Ovary (tissue), 9 donors: ENCODE results near the gene FARSA. TPM values are rescaled to one million over a fixed set of nuclear protein-coding genes. Genes with fewer than 3 reads are reported as not detected.
"Not testable (repeated sequence)": the region's sequence is repeated elsewhere in the genome, so short reads cannot be mapped to it uniquely, and the experiment has no call there.

Experiments used
- DNase-seq, 5 donors: peaks; one replicate each; pipeline ENCODE4 v3.0.0-alpha.2; 2019 to 2020
- H3K27ac ChIP-seq, 2 donors: fragments of 200-600 bp; one replicate each; pipeline versions ENCODE4 v1.5.1 to v1.8.0; 2019 to 2022
- H3K27me3 ChIP-seq: fragments of 200-600 bp; one replicate; pipeline ENCODE4 v1.8.0; 2022
- H3K36me3 ChIP-seq: fragments of 200-600 bp; sonication (generic); one replicate; pipeline ENCODE4 v1.5.1; 2019
- H3K4me1 ChIP-seq: one replicate; pipeline ENCODE4 v1.8.1; 2013; ENCODE audit warnings: mild to moderate bottlenecking, moderate library complexity; ENCODE audit not compliant: insufficient read depth
- H3K4me3 ChIP-seq: fragments of 200-600 bp; sonication (generic); one replicate; pipeline ENCODE4 v1.5.1; 2017
- H3K9me3 ChIP-seq, 2 donors: fragments of 200-600 bp in 1 of 2; sonication (generic) in 1 of 2; one replicate each; pipeline versions ENCODE4 v1.5.1 to v1.8.1; 2013 to 2019; ENCODE audit warnings: mild to moderate bottlenecking in 1 of 2, moderate library complexity in 1 of 2
- EP300 ChIP-seq: sonication (generic); formaldehyde crosslinking; IDR thresholded peaks from one replicate; pipeline ENCODE4 v1.6.1; 2017; ENCODE audit warnings: antibody characterized with exemption
- POLR2A ChIP-seq: fragments of 450-650 bp; IDR thresholded peaks from one replicate; pipeline ENCODE4 v1.6.1; 2017; ENCODE audit warnings: antibody characterized with exemption, mild to moderate bottlenecking, moderate library complexity
- WGBS, 3 donors: extraction: QIAGEN DNeasy Blood & Tissue Kit in 1 of 3; methylation state at CpG; one replicate each; pipeline versions ENCODE4 v1.1.5 to v1.1.7; 2013 to 2017; 5-methylcytosine and 5-hydroxymethylcytosine counted together
- intact Hi-C, 4 donors: fragments of 100-400 bp; cut with DNase I; formaldehyde crosslinking; loops; one replicate each; pipeline versions ENCODE4 v1.11.0 to v1.15.1; 2022 to 2023
- polyA plus RNA-seq, 2 donors: library from polyadenylated mRNA; stranded (reverse); fragments of 200-250 nt in 1 of 2; fragments of 350-450 nt in 1 of 2; fragmentation: Illumina TruSeq in 1 of 2; extraction: RNeasy Lipid Tissue Mini Kit (QIAGEN cat#74804) in 1 of 2; gene quantifications; one replicate each; pipeline ENCODE4 v1.2.3, GENCODE V29; 2013 to 2014
- total RNA-seq, 7 donors: library from RNA; depleted of rRNA in 2 of 7; stranded (reverse); fragments of >200 nt in 2 of 7; fragmentation: NEBNext Ultra II Directional in 3 of 7; extraction: Animal tissue kit (Norgen Biotek cat#: 25700) in 3 of 7; gene quantifications; one replicate each; pipeline versions ENCODE4 v1.1.0 to v1.2.4, GENCODE V29; 2016 to 2023
- TF ChIP-seq, protein P1 (sequence below), 3 donors: fragments of 450-650 bp in 2 of 3; fragments of 200-600 bp in 1 of 3; IDR thresholded peaks; one replicate each; pipeline versions ENCODE4 v1.5.1 to v1.8.0; 2016 to 2022; ENCODE audit warnings: antibody characterized with exemption in 3 of 3, mild to moderate bottlenecking in 1 of 3
- donor health status: DM: no; HTN: no; CAD: no; lungs with moderate emphysema.
- donor health status: DM: no; HTN: no; CAD: no.
- donor health status: Bipolar disorder and iron deficiency.
- donor health status: DM: yes; HTN: yes; CAD: no.
- donor health status: DM: no; HTN: no; CAD: no.
- donor health status: DM: yes; HTN: yes; CAD: no.

FARSA gene
- total and polyA plus RNA-seq, 9 donors = 8.0 to 50.2 (median 39.7) TPM

DNA sequence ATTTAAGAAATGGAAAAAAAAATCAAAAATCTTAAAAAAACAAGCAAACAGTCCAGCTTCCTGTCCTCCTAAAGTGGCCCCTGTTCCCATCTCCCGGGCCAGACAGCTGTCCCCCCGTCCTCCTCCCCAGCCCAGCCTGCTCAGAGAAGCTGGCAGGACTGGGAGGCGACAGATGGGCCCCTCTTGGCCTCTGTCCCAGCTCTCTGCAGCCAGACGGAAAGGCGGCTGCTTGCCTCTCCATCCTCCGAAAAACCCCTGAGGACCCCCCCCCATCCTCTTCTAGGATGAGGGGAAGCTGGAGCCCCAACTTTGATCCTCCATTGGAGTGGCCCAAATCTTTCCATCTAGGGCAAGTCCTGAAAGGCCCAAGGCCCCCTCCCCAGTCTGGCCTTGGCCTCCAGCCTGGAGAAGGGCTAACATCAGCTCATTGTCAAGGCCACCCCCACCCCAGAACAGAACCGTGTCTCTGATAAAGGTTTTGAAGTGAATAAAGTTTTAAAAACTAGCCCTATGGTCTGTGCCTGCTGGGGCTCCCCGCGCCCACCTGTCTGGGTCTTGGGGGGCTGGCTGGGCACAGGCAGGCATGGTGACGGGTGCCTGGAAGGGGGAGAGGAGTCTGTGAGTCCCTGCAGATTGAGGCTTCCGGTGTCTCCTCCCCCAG is 19.8 kb upstream of the FARSA start:
- Histone ChIP-seq H3K4me3 (no peak overlapping the region), H3K9me3 (no peaks in the 10 kb centered on the region), H3K36me3 (no peaks in the 10 kb centered on the region), H3K27me3 (no peaks in the 10 kb centered on the region), H3K4me1 (peaks cover 5% of the 10 kb centered on the region), H3K27ac (peak overlapping the region in 1 of 2 donors; percentile 27)
- intact Hi-C loops = no loop called here
- TF ChIP-seq EP300 (no peak), POLR2A (no peak)
- TF ChIP-seq, protein P1, sequence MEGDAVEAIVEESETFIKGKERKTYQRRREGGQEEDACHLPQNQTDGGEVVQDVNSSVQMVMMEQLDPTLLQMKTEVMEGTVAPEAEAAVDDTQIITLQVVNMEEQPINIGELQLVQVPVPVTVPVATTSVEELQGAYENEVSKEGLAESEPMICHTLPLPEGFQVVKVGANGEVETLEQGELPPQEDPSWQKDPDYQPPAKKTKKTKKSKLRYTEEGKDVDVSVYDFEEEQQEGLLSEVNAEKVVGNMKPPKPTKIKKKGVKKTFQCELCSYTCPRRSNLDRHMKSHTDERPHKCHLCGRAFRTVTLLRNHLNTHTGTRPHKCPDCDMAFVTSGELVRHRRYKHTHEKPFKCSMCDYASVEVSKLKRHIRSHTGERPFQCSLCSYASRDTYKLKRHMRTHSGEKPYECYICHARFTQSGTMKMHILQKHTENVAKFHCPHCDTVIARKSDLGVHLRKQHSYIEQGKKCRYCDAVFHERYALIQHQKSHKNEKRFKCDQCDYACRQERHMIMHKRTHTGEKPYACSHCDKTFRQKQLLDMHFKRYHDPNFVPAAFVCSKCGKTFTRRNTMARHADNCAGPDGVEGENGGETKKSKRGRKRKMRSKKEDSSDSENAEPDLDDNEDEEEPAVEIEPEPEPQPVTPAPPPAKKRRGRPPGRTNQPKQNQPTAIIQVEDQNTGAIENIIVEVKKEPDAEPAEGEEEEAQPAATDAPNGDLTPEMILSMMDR (IDR thresholded peaks at IDR 0.05) = no peak
- WGBS, 3 donors = 16 to 28% (median 17%) methylated on average over 11 of the region's 11 CpGs
- DNase-seq = peak in 2 of 5 donors; percentile 45 to 49

DNA sequence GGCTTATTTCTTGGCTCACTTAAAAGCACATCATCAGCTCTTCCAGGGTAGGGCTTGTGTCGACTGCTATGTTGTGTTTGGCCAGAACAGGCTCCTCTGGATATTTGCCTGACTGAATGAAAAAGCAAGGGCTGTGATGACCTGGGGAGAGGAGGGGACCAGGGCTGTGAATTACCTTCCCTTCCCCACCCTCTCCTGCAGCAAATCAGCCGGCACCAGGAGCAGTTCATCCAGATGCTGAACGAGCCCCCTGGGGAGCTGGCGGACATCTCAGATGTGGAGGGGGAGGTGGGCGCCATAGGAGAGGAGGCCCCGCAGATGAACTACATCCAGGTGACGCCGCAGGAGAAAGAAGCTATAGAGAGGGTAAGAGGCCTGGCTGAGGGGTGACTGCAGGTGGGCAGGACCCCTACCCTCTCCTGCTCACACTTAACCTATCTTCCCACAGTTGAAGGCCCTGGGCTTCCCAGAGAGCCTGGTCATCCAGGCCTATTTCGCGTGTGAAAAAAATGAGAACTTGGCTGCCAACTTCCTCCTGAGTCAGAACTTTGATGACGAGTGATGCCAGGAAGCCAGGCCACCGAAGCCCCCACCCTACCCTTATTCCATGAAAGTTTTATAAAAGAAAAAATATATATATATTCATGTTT is 19.1 kb upstream of the FARSA start:
- Histone ChIP-seq H3K4me1 (peaks cover 5% of the 10 kb centered on the region), H3K27me3 (no peaks in the 10 kb centered on the region), H3K4me3 (no peak overlapping the region), H3K9me3 (no peaks in the 10 kb centered on the region), H3K27ac (peak overlapping the region in 1 of 2 donors; percentile 11), H3K36me3 (no peaks in the 10 kb centered on the region)
- TF ChIP-seq POLR2A (no peak), EP300 (no peak)
- TF ChIP-seq, protein P1 (IDR thresholded peaks at IDR 0.05) = no peak
- WGBS, 3 donors = 37 to 40% (median 40%) methylated on average over 12 of the region's 12 CpGs
- intact Hi-C loops = no loop called here
- no peak for DNase-seq

DNA sequence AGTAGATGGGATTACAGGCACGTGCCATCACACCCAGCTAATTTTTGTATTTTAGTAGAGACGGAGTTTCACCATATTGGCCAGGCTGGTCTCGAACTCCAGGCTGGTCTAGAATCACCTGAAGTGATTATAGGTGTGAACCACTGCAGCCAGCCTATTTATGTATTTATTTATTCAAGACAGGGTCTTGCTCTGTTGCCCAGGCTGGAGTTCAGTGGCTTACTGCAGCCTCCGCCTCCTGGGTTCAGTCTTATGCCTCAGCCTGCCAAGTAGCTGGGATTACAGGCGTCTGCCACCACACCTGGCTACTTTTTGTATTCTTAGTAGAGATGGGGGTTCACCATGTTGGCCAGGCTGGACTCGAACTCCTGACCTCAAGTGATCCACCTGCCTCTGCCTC is 18.5 kb upstream of the FARSA start:
- H3K9me3 ChIP-seq, H3K4me1 ChIP-seq, DNase-seq, intact Hi-C loops, H3K4me3 ChIP-seq, H3K27me3 ChIP-seq, H3K36me3 ChIP-seq: not testable (repeated sequence)
- H3K27ac ChIP-seq = peak overlapping the region in 1 of 2 donors; percentile 11
- WGBS, 3 donors = 83 to 95% (median 85%) methylated on average over 6 of the region's 6 CpGs

DNA sequence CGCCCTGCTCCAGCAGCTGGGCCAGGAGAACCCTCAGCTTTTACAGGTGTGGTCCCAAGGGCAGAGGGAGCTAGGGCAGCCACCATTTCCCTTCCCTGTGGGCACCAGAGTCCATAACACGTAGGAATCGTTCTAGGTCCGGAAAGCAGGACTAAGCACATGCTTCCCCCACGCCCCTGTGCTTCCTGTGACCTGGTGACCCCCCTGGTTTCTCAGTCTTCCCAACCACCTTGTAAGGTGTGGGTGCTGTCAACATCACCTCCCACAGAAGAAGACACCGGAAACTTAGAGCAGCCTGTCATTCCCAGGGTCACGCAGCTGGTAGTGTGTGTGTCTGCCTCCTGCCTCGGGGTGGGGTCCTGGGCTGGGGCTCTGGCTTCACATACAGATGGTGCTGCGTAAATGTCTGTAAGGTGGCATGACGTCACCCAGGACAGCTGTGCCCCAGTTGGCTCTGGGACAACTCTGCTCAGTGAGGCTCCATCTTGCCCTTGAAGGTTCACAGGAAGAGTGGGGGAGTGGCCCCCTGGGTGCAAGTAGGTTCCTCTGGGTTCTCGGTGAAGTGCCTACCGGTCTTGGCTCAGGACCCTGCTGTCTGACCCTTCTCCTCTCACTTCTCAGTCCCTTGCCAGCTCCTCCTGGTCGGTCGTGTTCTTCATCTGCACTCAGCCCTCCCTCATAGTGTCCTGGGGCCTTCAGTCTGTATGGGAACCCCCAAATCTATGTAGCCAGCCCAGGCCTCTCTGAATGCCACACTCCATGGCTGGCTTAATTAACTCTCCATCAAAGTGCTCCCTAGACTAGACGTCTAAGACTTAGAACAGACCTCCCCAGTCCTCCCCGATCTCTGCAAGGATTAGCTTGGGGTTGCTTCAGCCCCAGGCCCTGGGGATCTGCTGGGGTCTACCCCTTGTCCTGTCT is 16.1 kb upstream of the FARSA start:
- TF ChIP-seq, protein P1 (IDR thresholded peaks at IDR 0.05) = no peak
- no peak for TF ChIP-seq EP300
- no peak for TF ChIP-seq POLR2A
- Histone ChIP-seq H3K9me3 (no peaks in the 10 kb centered on the region), H3K4me1 (peaks cover 4% of the 10 kb centered on the region), H3K36me3 (no peaks in the 10 kb centered on the region), H3K27me3 (no peaks in the 10 kb centered on the region), H3K27ac (no peak overlapping the region), H3K4me3 (no peak overlapping the region)
- intact Hi-C loops = no loop called here
- WGBS, 3 donors = 62 to 76% (median 73%) methylated on average over 16 of the region's 16 CpGs
- no peak for DNase-seq
